Activated T-cell treated with anti-CD3 and anti-CD28 coated beads, Interleukin-2, amount 50 U/mL, for 1 hour (primary cell): ENCODE data around the gene MRPS27.
"Not testable (repeated sequence)": the region's sequence is repeated elsewhere in the genome, so short reads cannot be mapped to it uniquely, and the experiment has no call there.

Experiments used
- DNase-seq: peaks from one replicate; pipeline ENCODE4 v3.0.0-alpha.2; 2020

The MRPS27 gene

DNA sequence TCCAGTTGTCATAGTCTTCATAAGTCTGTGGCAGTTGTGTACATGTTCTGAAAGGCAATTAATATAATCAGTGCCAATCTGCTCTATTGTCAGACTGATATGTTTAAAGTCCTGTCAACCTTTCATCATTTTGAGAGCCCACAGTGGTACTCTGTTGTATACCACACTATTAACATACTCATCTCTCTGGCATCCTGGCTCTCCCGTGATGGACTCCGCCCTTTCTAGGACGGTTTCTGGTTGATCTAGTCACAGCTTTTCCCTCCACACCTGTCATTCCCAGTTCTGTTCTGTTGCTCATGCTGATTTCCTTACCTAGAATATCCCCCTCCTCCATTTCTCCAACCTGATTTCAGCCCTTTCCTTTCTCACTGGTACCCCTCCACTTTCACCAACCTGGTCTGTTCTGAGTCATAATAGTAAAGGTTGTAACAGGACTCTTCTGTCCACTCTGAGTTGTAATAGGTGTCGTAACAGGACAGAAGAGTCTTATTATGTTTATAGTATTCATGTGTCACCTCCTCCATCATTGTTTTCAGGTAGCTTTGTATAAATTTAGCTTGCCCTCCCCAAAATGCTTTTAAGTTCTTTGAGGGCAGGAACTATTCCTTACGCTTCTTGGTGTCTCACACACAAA, 4.3 kb upstream of the MRPS27 start:
- no peak for DNase-seq

DNA sequence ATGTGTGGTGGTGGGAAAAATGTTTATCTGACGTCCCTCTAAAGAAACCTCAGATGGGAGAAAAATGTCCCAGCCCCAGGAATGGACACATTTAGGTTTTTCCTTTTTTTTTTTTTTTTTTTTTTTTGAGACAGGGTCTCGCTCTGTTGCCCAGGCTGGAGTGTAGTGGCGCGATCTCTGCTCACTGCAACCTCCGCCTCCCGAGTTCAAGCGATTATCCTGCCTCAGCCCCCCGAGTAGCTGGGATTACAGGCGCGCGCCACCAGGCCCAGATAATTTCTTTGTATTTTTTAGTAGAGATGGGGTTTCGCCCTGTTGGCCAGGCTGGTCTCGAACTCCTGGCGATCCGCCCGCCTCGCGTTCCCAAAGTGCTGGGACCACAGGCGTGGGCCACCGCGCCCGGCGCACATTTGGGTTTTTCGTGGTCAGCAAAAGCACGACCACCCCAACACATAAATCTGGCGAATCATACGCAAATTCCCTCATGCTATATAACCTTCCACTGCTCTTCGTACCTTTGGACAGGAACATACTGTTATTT, 535 bp downstream of the MRPS27 start:
- DNase-seq: not testable (repeated sequence)

DNA sequence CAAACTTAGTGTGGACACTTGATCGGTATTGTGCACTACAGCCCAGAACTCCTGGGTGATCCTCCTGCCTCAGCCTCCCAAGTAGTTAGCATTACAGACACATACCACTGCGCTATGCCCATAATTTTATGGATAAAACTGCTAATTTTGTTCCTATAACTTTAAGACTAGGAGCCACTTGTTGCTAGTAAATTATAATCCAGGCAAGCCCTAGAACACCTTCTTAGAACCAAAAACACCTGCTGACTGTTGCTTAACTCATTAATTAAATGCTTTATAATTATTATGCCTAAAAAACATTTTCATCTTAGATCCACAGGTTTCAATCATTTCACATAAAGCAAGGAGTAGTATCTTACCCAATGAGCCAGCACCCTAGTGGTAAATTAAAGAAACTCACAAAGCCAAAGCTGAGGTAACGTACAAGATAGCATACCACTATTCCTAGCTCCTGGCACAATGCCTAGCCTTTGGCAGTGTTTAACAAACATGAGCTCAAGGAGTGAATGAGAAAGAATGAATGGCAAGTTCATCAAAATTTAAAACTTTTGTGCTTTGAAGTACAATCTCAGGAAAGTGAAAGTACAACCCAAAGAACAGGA, 5.4 kb downstream of the MRPS27 start:
- no peak for DNase-seq

DNA sequence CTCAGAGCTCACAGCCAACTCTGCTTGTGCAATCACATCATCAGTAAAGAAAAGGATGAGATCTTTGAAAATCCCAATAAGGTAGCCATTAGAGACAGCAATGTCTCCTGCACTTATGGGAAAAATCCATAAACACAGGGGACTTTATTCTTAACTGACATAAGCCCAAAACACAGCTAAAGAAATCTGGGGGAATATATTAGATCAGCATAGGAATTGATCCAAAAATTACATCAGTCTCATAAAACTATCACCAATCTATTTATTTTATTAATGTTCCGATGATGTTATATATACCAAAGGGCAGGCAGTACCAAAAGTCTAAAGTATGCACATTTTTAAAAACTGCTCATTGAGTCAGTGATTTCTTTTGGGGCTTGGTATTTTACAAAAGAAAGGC, 6.9 kb downstream of the MRPS27 start:
- no peak for DNase-seq

DNA sequence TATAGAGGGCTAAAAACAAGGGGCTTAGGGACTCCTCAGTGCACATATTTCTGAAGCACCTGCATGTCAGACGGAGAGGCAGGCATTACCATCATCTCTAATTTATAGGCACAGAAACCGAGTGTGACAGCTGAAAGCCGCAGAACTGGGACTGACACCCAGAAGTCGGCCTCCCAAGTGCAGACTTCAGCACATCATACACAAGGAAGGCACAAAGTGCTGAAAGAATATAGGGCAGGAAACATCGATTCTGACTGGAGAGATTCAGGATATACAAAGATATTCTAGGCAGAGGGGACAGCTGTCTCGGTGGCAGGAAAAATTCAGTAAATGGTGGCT, 11.2 kb downstream of the MRPS27 start:
- DNase-seq: no peak

DNA sequence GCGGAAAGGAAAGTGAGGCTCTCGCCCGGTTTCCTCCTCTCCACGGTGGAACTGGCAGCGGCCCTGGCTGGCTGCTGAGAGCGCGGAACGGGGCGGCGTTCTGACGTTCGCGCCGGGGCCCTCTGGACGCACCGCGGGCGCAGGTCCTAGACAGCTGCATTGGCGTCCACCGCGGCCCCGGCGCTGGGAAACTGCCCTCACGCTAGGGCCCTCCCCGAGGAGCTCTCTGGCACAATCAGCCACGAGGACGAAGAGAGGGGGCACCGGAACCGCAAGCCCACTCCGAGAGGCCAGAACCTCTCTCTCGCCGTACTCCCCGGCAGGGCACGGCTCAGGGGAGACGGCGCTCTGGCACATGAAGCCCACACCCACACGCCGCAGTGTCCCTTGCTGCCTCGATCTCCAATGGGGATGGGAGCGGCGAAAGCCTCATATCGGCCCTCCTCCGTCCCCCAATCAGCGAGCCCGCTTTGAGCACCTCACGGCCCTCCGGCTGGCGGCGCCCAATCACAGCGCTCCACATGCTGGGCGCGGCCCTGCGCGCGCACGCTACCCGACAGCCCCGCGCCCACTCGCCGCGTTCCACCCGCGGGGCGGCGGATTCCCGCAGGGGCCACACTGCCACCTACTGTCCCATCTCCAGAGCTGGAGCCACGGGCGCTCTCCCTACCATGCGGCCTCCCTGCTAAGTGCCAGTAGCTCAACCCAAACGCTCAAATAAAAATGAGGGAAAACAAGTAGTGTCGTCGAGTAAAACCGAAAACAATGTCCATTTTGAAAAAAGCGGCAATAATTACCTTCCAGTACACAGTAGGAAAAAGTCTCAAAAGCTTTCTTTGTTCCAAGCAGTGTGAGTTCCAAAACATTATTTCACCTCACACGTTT, 11.8 kb downstream of the MRPS27 start:
- peak; percentile 94 for DNase-seq

DNA sequence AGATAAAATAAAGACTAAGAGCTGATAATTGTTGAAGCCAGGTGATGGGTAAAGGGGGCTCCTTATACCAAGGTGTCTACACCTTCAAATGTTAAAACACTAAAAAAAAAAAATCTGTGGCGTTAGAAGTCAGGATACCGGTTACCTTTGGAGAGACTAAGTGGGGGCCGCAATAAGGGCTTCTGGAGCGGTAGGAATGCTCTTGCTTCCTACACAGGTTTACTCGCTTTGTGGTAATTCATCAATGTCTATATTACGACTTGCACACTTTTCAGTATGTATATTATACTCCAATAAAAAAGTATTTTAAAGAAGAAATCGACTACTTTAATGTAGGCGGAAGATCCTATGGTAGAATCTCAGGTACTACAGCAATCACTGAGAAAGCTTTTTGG, 12.5 kb downstream of the MRPS27 start:
- DNase-seq: no peak

DNA sequence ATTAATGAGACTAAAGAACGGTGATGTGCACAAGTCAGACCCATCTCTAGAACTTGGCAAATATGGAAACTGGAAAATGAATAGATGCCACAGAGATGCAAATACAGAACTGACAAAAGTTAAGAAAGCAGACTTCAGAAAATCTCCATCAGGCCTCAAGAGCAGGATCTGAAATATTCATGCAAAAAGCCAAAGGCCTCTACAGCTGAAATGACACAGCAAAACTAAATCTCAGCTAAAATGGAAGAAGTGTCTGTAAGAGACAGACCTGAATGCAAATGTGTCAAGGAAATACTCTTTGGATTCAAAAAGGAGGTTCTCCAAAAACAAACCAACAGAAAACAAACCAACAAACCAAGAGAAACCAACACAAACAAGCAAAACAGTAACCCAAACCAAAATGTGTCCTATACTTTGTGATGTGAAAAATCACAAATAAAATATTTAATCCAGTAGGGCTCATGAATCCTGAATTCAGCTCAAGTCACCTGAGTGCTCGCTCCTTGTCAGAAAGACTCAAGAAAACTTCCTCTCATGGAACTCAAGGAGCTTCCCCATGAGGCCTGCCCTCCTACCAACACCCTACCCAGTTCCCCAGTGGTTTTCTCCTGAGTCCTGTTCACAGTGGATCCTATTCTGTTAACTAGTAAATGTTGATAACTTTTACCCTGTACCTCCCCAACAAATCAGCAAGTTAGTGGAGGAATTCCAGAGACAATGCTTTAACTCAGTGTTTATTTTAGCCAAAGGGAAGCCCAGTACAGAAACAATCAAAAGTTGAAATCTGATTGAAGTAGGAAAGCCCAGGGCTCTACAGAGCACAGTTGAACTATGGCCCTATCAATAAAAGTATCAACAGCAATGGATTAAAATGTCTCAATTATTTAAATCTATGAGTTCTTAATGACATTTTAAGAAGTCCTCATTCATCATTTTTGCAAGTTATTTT, 14.6 kb downstream of the MRPS27 start:
- DNase-seq: no peak

DNA sequence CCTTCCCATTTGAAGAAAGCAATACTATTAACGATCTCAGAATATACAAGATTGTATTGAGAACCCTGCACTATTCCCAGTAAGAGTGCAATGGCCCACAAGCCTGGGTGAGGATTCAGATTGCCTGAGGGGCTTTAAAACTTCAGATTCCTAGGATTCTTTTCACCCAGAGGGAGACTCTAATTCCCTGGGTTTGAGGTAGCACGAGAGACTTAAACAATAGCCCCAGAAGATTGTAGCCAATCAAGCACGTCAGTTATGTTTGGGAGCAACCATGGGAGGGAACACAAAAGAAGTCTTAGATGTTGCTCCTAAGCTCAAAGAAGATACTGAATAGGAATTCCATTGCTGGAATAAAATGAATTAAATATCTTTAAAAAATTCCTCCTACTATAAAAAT, 17.9 kb downstream of the MRPS27 start:
- DNase-seq: no peak

DNA sequence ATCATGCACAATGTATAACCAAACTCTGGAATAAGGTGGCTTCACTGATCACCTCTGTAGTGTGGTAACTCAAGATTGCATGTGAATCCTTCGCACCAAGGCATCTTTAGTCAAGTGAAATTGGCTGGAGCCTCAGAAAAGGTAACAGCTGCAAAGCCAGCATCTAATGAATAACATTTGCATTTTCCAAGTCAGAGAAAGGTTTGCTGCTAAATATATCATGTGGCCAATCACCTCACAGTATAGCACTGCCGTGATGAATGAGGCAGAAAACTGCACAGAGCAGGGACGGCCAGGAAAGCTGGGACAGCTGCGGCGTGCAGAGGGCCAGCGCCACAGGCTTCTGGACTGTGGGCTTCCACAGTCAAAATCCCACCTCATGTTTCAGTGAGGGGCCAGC, 18.5 kb downstream of the MRPS27 start:
- DNase-seq: no peak

DNA sequence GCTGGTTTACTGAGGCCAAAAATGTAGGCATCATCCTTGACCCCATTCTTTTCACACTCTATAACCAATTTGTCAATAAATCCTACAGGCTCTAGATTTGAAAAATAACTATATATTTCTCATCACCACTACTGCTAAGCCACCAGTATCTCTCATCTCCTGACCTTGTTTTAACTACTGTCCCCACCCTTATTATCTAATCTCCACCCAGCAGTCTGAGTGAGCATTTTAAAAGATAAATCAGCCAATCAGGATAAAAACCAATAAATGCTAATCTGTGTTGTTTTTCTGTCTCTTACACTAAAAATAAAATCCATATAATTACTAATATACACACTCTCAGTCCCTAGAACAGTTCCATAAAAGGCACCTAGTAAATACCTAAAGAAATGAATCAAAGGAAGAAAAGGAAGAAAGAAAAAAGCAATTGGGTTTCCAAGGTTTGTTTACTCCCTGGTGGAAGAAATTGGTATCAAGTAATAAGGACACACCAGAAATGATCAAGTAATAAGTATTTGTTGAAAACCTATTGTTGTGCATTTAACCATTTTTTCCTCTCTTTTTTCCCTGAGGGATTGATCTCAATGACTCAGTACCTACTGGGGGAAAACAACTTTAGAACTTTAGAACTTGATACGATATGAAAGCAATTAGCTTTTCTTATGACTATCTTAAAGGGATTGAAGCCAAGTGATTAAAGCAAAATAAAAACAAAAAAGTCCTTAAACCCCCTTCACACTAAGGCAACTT, 19.3 kb downstream of the MRPS27 start:
- DNase-seq: no peak

DNA sequence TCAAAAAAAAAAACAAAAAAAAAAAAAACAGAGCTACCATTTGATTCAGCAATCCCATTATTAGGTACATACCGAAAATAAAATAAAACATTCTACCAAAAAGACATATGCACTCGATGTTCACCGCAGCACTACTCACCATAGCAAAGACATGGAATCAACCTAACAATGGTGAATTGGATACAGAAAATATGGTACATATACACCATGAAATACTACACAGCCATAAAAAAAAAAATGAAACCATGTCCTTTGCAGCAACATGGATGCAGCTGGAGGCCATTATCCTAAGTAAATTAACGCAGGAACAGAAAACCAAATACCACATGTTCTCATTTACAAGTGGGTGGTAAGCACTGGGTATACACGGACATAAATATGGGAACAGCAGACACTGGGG, 21.3 kb downstream of the MRPS27 start:
- no peak for DNase-seq

DNA sequence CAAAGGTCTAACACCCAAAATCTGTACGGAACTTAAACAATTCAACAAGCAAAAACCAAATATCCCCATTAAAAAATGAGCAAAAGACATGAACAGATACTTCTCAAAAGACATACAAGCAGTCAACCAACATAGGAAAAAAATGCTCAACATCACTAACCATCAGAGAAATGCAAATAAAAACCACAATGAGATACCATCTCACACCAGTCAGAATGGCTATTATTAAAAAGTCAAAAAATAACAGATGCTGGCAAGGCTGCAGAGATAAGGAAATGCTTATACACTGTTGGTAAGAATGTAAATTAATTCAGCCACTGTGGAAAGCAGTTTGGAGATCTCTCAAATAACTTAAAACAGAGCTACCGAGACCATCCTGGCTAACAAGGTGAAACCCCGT, 21.9 kb downstream of the MRPS27 start:
- not testable (repeated sequence) for DNase-seq

DNA sequence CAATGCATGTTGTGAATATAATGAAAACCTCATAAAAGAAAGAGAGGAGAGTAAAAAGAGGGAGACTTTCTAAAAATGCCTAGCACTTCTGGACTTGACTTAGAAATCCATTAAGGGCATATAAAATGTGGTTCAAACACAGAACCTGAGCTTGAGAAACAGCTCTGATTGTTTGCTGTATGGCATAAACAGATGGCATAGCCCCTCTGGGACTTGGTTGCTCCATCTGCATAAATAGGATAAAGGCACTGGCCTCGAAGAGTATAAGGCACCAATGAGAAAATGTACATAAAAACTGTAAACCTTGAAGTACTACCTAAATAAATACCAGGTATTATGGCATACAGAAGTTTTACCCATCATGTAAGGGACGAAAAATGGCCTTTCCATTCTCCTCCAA, 23.8 kb downstream of the MRPS27 start:
- no peak for DNase-seq

DNA sequence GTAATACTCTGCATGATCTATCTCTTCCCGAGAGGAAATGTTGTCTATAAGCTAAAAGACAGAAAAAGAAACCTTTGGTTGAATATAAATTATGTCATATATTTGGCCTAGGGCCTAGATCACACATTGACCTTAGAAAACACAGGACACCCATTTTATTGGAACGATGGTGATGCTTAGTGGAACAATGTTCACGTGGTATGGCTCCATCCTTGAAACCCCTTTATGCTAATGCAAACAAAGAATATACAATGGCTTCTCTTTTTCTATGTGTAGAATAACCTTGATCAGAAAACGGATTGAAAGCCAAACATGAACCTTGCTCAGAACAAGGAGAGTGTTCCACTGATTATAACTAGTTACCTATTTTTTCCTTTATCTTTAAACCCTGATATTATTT, 24.5 kb downstream of the MRPS27 start:
- no peak for DNase-seq

DNA sequence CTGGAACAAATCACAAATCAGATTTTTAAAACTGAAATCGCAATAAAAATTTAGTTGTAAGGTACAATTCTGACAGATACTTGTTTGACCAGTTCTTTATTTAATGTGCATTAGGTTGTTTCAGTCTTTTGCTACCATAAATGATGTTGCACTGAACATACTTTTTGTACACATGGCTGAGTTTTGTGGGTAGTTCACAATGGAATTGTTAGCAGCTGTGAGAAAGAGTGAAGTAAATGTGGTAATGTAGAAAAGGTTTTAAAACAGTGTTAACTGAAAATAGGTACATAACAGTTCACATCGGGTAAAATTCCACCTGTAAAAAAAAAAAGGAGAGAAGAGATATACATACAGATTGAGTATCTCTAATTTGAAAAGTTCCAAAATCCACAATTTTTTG, 25.6 kb downstream of the MRPS27 start:
- no peak for DNase-seq

DNA sequence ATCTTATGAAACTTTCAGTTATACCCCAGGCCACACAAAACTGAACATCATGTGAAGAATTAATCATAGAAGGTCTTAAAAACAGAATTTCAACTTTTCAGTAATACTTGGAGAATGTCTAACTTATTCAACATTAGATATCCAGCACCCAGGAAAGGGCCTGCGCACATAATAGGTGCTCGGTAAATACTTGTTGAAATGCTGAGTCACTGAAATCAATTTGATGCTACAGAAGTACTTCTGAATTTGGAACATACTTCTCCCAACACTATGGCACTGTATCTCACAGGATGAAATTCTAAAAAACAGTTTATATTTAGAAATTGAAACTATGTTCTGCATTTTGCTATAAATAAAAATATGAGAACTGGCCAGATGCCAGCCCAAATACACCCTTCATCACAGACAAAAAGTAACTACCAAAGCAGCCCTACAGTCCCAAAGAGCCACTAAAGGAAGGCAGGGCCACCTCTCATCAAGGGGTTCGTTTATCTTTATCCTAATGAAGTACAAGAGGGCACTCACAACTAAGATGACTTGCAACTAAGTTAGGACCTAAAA, 26.5 kb downstream of the MRPS27 start:
- DNase-seq: no peak

DNA sequence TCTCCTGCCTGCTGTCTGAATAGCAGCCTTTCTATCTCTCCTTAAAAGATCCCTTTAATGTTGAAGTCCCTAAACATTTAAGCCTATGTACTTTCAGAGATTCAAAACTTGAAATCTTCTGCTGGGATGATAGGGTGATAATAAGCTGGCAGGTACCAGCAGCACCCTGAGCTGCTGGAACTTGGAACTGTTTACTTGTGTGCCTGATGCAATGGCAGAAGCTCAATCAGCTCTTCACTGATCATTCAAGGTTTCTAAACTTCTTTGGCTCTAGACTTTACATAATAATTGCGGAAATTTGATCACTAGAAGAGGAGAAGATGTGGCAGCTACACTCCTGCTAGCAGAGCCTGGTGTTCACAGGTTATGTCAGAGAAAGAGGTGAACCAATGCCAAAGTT, 27.6 kb downstream of the MRPS27 start:
- no peak for DNase-seq

DNA sequence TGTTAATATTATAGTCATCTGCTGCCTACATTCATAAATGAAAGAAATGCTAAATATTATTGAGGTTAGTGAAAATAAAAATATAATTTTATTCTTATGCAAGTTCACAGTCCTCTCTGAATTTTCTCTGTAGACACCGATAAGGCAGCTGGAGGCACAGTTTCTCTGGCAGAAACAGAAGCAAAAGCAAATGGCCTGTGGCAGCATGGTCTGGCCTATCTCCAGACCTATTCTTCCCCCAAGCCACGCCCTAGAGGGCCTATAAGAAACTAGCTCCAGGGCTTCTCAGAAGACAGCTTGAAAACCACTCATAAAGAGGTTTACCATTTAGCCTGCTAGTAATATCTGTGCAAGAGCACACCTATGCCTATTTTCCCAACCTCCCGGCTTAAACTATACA, 28.4 kb downstream of the MRPS27 start:
- no peak for DNase-seq

DNA sequence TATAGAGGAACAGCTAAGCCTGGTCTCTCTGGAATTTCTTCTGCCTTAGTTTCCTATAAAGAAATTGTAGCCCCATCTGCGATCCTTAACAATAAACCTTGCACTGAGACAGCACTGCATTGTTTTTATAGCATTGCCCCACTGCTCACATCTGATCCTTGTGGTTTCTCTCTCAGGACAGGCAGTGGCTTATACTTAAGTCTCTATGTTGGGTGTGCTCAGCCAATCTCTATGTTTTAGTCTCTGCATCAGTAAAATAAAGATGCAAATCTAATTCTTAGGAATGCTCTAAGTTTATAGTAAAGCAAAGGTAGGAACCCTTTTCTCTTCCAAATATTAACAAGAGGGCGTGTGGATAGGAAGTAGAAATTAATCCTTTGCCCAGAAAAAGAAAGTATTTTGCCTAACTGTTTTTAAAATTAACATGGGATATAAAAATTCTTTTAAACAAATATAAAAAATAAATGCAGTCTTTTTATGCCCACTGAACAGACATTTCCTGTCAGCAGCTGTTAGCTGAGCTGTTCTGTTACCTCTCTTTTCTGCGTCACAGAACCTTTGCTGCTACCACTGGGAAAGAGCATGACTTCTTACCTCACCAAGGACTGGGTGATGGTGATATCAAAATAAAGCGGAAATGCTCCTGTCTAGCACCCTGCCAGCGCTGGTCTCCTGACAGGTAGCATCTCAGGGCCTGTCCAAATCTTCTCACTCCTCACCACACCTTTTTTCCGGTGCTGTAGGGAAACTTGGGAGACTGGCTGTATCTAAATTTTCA, 29.5 kb downstream of the MRPS27 start:
- no peak for DNase-seq

DNA sequence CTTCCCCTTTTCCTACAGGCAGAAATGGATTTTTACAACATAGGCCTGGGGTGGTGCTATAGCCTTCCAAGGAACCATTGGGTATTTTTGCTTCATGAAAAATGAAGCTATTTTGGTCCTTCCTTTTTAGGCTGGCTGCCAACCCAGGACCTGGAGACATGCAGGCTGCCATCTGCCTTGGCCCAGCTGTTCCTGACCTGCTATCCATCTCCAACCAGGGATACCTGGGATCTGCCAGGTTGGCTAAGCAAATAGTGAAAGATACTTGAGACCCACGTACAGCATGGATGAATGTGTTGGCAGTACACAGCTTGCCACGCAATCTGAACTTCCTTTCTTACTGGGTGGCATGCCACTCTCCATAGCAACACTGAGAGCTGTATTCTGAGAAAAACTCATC, 31.1 kb downstream of the MRPS27 start:
- no peak for DNase-seq
